SU-DHL-6 (cell line): Measurements from ENCODE around the gene SMC5.

Experiments
- H2AFZ ChIP-seq: fragments of 200-600 bp; sonication (generic); 2 replicates; pipeline ENCODE4 v1.6.1; 2014; ENCODE audit warnings: low read depth, mild to moderate bottlenecking, moderate library complexity, mixed read lengths, antibody characterized with exemption, low read length; ENCODE audit not compliant: severe bottlenecking
- H3F3A ChIP-seq: fragments of 200-600 bp; shearing (Covaris generic); 2 replicates; pipeline ENCODE4 v1.6.0; 2016; ENCODE audit warnings: antibody characterized with exemption, mild to moderate bottlenecking; ENCODE audit not compliant: insufficient read depth
- H3K27ac ChIP-seq: fragments of 200-600 bp; sonication (generic); 2 replicates; pipeline ENCODE4 v1.5.1; 2016; ENCODE audit warnings: low read depth, mild to moderate bottlenecking, low read length, moderate library complexity, mixed read lengths
- H3K27me3 ChIP-seq: fragments of 200-600 bp; sonication (generic), shearing (Covaris generic); 2 replicates; pipeline ENCODE4 v1.6.0; 2014; ENCODE audit warnings: mild to moderate bottlenecking, low read length
- H3K36me3 ChIP-seq: fragments of 200-600 bp; sonication (generic); 2 replicates; pipeline ENCODE4 v1.6.1; 2014; ENCODE audit warnings: mild to moderate bottlenecking, low read length, mixed read lengths
- H3K4me2 ChIP-seq: fragments of 300-600, 200-600 bp; shearing (Covaris generic), sonication (generic); 2 replicates; pipeline ENCODE4 v1.6.0; 2014; ENCODE audit warnings: low read length, low read depth, mild to moderate bottlenecking; ENCODE audit not compliant: poor library complexity, severe bottlenecking
- H3K4me3 ChIP-seq: fragments of 200-600 bp; sonication (generic); 2 replicates; pipeline ENCODE4 v1.5.1; 2014; ENCODE audit warnings: antibody characterized with exemption, low read length, mild to moderate bottlenecking, mixed read lengths; ENCODE audit not compliant: insufficient read depth, poor library complexity, severe bottlenecking
- H3K79me2 ChIP-seq: fragments of 200-600 bp; sonication (generic); 2 replicates; pipeline ENCODE4 v1.6.1; 2014; ENCODE audit warnings: mild to moderate bottlenecking, low read length, moderate library complexity; ENCODE audit not compliant: insufficient read depth
- H3K9ac ChIP-seq: fragments of 200-600 bp; sonication (generic); 2 replicates; pipeline ENCODE4 v1.7.0; 2014; ENCODE audit warnings: mild to moderate bottlenecking, low read length
- H3K9me2 ChIP-seq: fragments of 200-600 bp; sonication (generic); replicated peaks from 2 replicates; pipeline ENCODE4 v1.6.1; 2014; ENCODE audit warnings: low read length; ENCODE audit not compliant: insufficient read depth
- H3K9me3 ChIP-seq: fragments of 200-600 bp; sonication (generic); 2 replicates; pipeline ENCODE4 v1.6.1; 2014; ENCODE audit warnings: low read length, mixed read lengths; ENCODE audit not compliant: insufficient read depth
- H4K20me1 ChIP-seq: fragments of 200-600 bp; sonication (generic); 2 replicates; pipeline ENCODE4 v1.6.1; 2014; ENCODE audit warnings: low read depth, mild to moderate bottlenecking, antibody characterized with exemption, low read length, moderate library complexity, mixed read lengths
- CTCF ChIP-seq: fragments of 200-600 bp; sonication (generic); IDR thresholded peaks from one replicate; pipeline ENCODE4 v1.5.1; 2017; ENCODE audit warnings: antibody characterized with exemption, mild to moderate bottlenecking, low read length, moderate library complexity; ENCODE audit not compliant: insufficient read depth, poor library complexity, severe bottlenecking
- EZH2phosphoT487 ChIP-seq: fragments of 200-600 bp; sonication (generic), shearing (Covaris generic); conservative IDR thresholded peaks from 2 replicates; pipeline ENCODE4 v1.6.1; 2018; ENCODE audit warnings: mild to moderate bottlenecking, antibody characterized with exemption, low read length, moderate library complexity, mixed read lengths

Gene SMC5

GRCh38 chr9:70263421-70263820, 4.6 kb downstream of the SMC5 start:
- Histone ChIP-seq H4K20me1 (peaks cover 28% of the 10 kb centered on the region), H3K36me3 (peaks cover 42% of the 10 kb centered on the region), H2AFZ (no peak overlapping the region), H3K4me2 (no peak overlapping the region), H3K27ac (no peak overlapping the region), H3K27me3 (no peaks in the 10 kb centered on the region), H3K9ac (no peak overlapping the region), H3K79me2 (peaks cover 83% of the 10 kb centered on the region), H3F3A (peaks cover 3% of the 10 kb centered on the region; the same call in 1 of the 2 replicates), H3K4me3 (no peak overlapping the region), H3K9me3 (no peaks in the 10 kb centered on the region), H3K9me2 (no peaks in the 10 kb centered on the region)
- no peak for TF ChIP-seq CTCF
- TF ChIP-seq EZH2phosphoT487 = no peak

- no peak overlapping the region for H3K4me3 ChIP-seq
- H3K27ac ChIP-seq = no peak overlapping the region
- H3K4me2 ChIP-seq = no peak overlapping the region
- TF ChIP-seq CTCF (no peak), EZH2phosphoT487 (no peak)
- no peak overlapping the region for H3K9ac ChIP-seq
- no peak overlapping the region for H2AFZ ChIP-seq
- no peaks in the 10 kb centered on the region for H3K9me3 ChIP-seq
- H3K36me3 ChIP-seq = peaks cover 55% of the 10 kb centered on the region
- no peaks in the 10 kb centered on the region for H3K9me2 ChIP-seq
- H3K27me3 ChIP-seq = no peaks in the 10 kb centered on the region
- H3K79me2 ChIP-seq = peaks cover 44% of the 10 kb centered on the region
- peaks cover 6% of the 10 kb centered on the region; the same call in 1 of the 2 replicates for H3F3A ChIP-seq
- H4K20me1 ChIP-seq = peaks cover 24% of the 10 kb centered on the region
Measured at GRCh38 chr9:70278305-70278704, 19.5 kb downstream of the SMC5 start.

- peaks cover 17% of the 10 kb centered on the region; the same call in 1 of the 2 replicates for H4K20me1 ChIP-seq
- no peaks in the 10 kb centered on the region for H3K9me3 ChIP-seq
- H2AFZ ChIP-seq = no peak overlapping the region
- TF ChIP-seq EZH2phosphoT487 (no peak), CTCF (no peak)
- no peak overlapping the region for H3K9ac ChIP-seq
- H3K27me3 ChIP-seq = no peaks in the 10 kb centered on the region
- no peak overlapping the region for H3K4me2 ChIP-seq
- no peaks in the 10 kb centered on the region for H3K9me2 ChIP-seq
- peaks cover 17% of the 10 kb centered on the region for H3K79me2 ChIP-seq
- H3F3A ChIP-seq = peaks cover 6% of the 10 kb centered on the region; the same call in 1 of the 2 replicates
- H3K4me3 ChIP-seq = no peak overlapping the region
- no peak overlapping the region for H3K27ac ChIP-seq
- H3K36me3 ChIP-seq = peaks cover 71% of the 10 kb centered on the region
Measured at GRCh38 chr9:70283848-70284247, 25.1 kb downstream of the SMC5 start.
